HepG2 (cell line): Measurements from ENCODE around the gene MBD5. TPM values are rescaled to one million over a fixed set of nuclear protein-coding genes. Genes with fewer than 3 reads are reported as not detected.

Experiments
- FOXJ3 ChIP-seq: sonication (generic); formaldehyde crosslinking; IDR thresholded peaks from 2 replicates; pipeline ENCODE4 v1.4.0; 2020; ENCODE audit warnings: missing genetic modification reagents, mild to moderate bottlenecking, borderline replicate concordance
- PRDM15 ChIP-seq: sonication (generic); formaldehyde crosslinking; IDR thresholded peaks from 2 replicates; pipeline ENCODE4 v1.4.0; 2020; ENCODE audit warnings: missing genetic modification reagents
- TCF7 ChIP-seq: sonication (generic); IDR thresholded peaks from 2 replicates; pipeline ENCODE4 v1.6.1; 2016; ENCODE audit warnings: antibody characterized with exemption, low read depth
- USF2 ChIP-seq, 2 experiments: sonication (generic) in 1 of 2; formaldehyde crosslinking in 1 of 2; IDR thresholded peaks; 2 replicates each; pipeline versions ENCODE4 v1.5.1 to v1.6.1; 2011 to 2020; ENCODE audit warnings: borderline replicate concordance in 1 of 2, low read depth in 1 of 2, low read length in 1 of 2, mild to moderate bottlenecking in 1 of 2, missing genetic modification reagents in 1 of 2, moderate library complexity in 1 of 2
- ZNF275 ChIP-seq: sonication (generic); formaldehyde crosslinking; IDR thresholded peaks from 2 replicates; pipeline ENCODE4 v1.8.0; 2022; ENCODE audit warnings: missing genetic modification reagents, mild to moderate bottlenecking, inconsistent platforms, borderline replicate concordance
- ZNF720 ChIP-seq: sonication (generic); formaldehyde crosslinking; IDR thresholded peaks from 2 replicates; pipeline ENCODE4 v1.4.0; 2020; ENCODE audit warnings: missing genetic modification reagents
- polyA plus RNA-seq, 8 experiments: library from polyadenylated mRNA; depleted of rRNA in 3 of 8; stranded (reverse) in 7 of 8; unstranded in 1 of 8; fragments of >200 nt; fragmentation: Illumina TruSeq in 4 of 8; extraction: Trizol in 4 of 8; gene quantifications; 2 replicates each; pipeline versions ENCODE4 v1.2.1 to v1.2.3, GENCODE V29; 2011 to 2016; ENCODE audit warnings: low read depth in 4 of 8, missing spikeins in 1 of 8, mixed read lengths in 1 of 8; ENCODE audit not compliant: insufficient read depth in 1 of 8
- total RNA-seq, 5 experiments: library from RNA; depleted of rRNA; stranded (reverse); fragments of >200 nt; fragmentation: Illumina TruSeq; extraction: Trizol; gene quantifications; 2 replicates each; pipeline ENCODE4 v1.2.3, GENCODE V29; 2016; ENCODE audit warnings: low read depth in 1 of 5

MBD5 gene
- total and polyA plus RNA-seq, 2 of the 13 experiments (the other 11 are each of a cell fraction or from before 2014, with no cell fraction given), result 13.5 to 26.4 TPM

- no peak for TF ChIP-seq ZNF275
- no peak for TF ChIP-seq FOXJ3 (CRISPR knock-in tag)
- TF ChIP-seq PRDM15 (CRISPR knock-in tag), result no peak
- TF ChIP-seq USF2 (IDR thresholded peaks at IDR 0.05; ENCODE audit: low read depth, low read length), result no peak
- TF ChIP-seq USF2 (CRISPR knock-in tag; IDR thresholded peaks at IDR 0.05; ENCODE audit: borderline replicate concordance), result no peak
- TF ChIP-seq TCF7, result no peak
- no peak for TF ChIP-seq ZNF720
Measured at GRCh38 chr2:148122788-148123187, 101.9 kb downstream of the MBD5 start (continued).
